HL-60 (cell line): ENCODE results near the gene MYPN.

Experiments
- CTCF ChIP-seq: IDR thresholded peaks from one replicate; pipeline ENCODE4 v1.5.1; 2011; ENCODE audit warnings: low read length, control low read depth, inconsistent platforms; ENCODE audit not compliant: insufficient read depth
- POLR2AphosphoS5 ChIP-seq: IDR thresholded peaks from 2 replicates; pipeline ENCODE4 v1.6.1; 2012; ENCODE audit warnings: low read depth

GRCh38 chr10:68095153-68095552 is 14.1 kb upstream of the MYPN start:
- no peak for TF ChIP-seq POLR2AphosphoS5
- no peak for TF ChIP-seq CTCF
